ENCODE measurements around the gene ME3.

Gene ME3

DNA sequence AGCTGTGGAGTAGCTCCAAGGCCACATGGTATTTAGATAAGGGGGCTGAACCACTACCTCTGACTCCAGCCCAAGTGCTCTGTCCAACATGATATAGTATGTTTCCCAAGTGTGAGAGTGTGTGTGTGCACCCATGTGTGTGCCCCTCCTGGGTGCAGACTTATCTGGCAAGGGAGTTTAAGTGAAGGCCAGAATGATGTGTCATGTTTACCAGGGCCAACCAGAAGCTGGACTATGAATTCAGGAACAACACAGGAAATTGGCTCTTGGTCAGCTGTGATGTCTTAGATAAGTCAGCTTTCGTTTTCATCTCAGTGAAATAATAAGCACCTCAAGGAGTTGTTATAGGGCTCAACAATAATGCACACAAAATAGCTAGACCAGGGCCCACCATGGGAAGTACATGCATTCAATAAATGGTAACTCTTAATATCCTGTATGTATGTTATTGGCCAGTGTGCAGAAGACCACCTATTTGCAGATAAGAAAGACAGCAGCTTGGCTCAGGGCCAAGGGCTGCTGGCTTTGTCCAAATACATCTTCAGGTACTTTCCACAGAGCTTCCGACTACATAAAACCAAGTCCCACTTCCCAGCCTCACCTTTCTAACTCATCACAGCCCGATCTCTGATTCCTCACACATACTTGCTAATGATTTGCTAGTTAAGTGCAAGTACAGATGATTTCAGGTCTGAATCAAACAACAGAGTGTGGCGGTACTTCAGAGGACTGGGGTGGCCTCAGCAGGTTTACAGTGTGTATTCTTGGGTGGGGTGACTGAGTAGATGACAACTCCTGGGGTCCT, 120.9 kb downstream of the ME3 start:
- Histone ChIP-seq H4K8ac (ENCODE audit: low read depth, low read length) (no peak overlapping the region), H2BK15ac (ENCODE audit: low read length) (no peak overlapping the region), H3K27me3 (ENCODE audit: control insufficient read depth in 3 of 3, insufficient read depth in 3 of 3, low read depth in 1 of 3, low read length in 3 of 3) (no peaks in the 10 kb centered on the region), H3K27ac (replicated peaks; ENCODE audit: low read length) (no peak overlapping the region), H2BK12ac (ENCODE audit: low read length) (no peak overlapping the region), H3K4me3 (ENCODE audit: low read length in 2 of 2) (no peak overlapping the region), H3K9me3 (replicated peaks in 1 of 2; ENCODE audit: control insufficient read depth in 2 of 2, insufficient read depth in 1 of 2, low read depth in 1 of 2, low read length in 2 of 2) (peaks cover 4 to 5% of the 10 kb centered on the region in 2 donors), H3K18ac (ENCODE audit: low read length) (no peak overlapping the region), H2BK5ac (ENCODE audit: low read length) (no peak overlapping the region), H3K36me3 (replicated peaks in 1 of 2; ENCODE audit: control insufficient read depth in 2 of 2, insufficient read depth in 2 of 2, low read length in 2 of 2) (peaks cover 0 to 28% of the 10 kb centered on the region in 2 donors), H3K14ac (ENCODE audit: low read length) (no peak overlapping the region), H2AK5ac (ENCODE audit: low read depth, low read length) (no peak overlapping the region), H3K4me2 (ENCODE audit: insufficient read depth, low read length, poor library complexity, severe bottlenecking) (no peak overlapping the region), H3K9ac (ENCODE audit: low read depth, low read length, poor library complexity) (no peak overlapping the region), H2BK120ac (ENCODE audit: low read depth, low read length) (no peak overlapping the region), H3K79me1 (ENCODE audit: low read depth, low read length) (no peaks in the 10 kb centered on the region), H3K4ac (ENCODE audit: low read length) (no peak overlapping the region), H3K4me1 (ENCODE audit: control insufficient read depth in 2 of 2, insufficient read depth in 1 of 2, low read depth in 1 of 2, low read length in 2 of 2) (no peaks in the 10 kb centered on the region), H3K23ac (ENCODE audit: low read depth, low read length, poor library complexity) (no peak overlapping the region), H2AFZ (ENCODE audit: low read length) (no peak overlapping the region), H4K91ac (ENCODE audit: low read depth, low read length, poor library complexity) (no peak overlapping the region)
- DNase-seq (ENCODE audit: low spot score): no peak
- no CpG with 5 or more reads among the region's 4 CpGs for WGBS, 2 donors (ENCODE audit: extremely low coverage in 2 of 2, insufficient read length in 2 of 2, insufficient replicate concordance in 1 of 2)

GRCh38 chr11:86550757-86551156, 121.7 kb downstream of the ME3 start:
- H3K27me3 ChIP-seq (ENCODE audit: control insufficient read depth in 3 of 3, insufficient read depth in 3 of 3, low read depth in 1 of 3, low read length in 3 of 3): no peaks in the 10 kb centered on the region
- H3K4ac ChIP-seq (ENCODE audit: low read length): no peak overlapping the region
- peaks cover 0 to 27% of the 10 kb centered on the region in 2 donors for H3K36me3 ChIP-seq (replicated peaks in 1 of 2; ENCODE audit: control insufficient read depth in 2 of 2, insufficient read depth in 2 of 2, low read length in 2 of 2)
- no peak overlapping the region for H2AK5ac ChIP-seq (ENCODE audit: low read depth, low read length)
- no peaks in the 10 kb centered on the region for H3K79me1 ChIP-seq (ENCODE audit: low read depth, low read length)
- H4K8ac ChIP-seq (ENCODE audit: low read depth, low read length): no peak overlapping the region
- no peak overlapping the region for H3K4me2 ChIP-seq (ENCODE audit: insufficient read depth, low read length, poor library complexity, severe bottlenecking)
- H3K4me3 ChIP-seq (ENCODE audit: low read length in 2 of 2): no peak overlapping the region
- H2AFZ ChIP-seq (ENCODE audit: low read length): no peak overlapping the region
- H4K91ac ChIP-seq (ENCODE audit: low read depth, low read length, poor library complexity): no peak overlapping the region
- no peak overlapping the region for H2BK5ac ChIP-seq (ENCODE audit: low read length)
- no peak overlapping the region for H3K9ac ChIP-seq (ENCODE audit: low read depth, low read length, poor library complexity)
- WGBS, 2 donors (ENCODE audit: extremely low coverage in 2 of 2, insufficient read length in 2 of 2, insufficient replicate concordance in 1 of 2): no CpG with 5 or more reads among the region's 2 CpGs
- no peak overlapping the region for H3K18ac ChIP-seq (ENCODE audit: low read length)
- no peak overlapping the region for H2BK15ac ChIP-seq (ENCODE audit: low read length)
- H3K27ac ChIP-seq (replicated peaks; ENCODE audit: low read length): no peak overlapping the region
- no peaks in the 10 kb centered on the region for H3K4me1 ChIP-seq (ENCODE audit: control insufficient read depth in 2 of 2, insufficient read depth in 1 of 2, low read depth in 1 of 2, low read length in 2 of 2)
- DNase-seq (ENCODE audit: low spot score): no peak
- no peak overlapping the region for H3K23ac ChIP-seq (ENCODE audit: low read depth, low read length, poor library complexity)
- peaks cover 4 to 5% of the 10 kb centered on the region in 2 donors for H3K9me3 ChIP-seq (replicated peaks in 1 of 2; ENCODE audit: control insufficient read depth in 2 of 2, insufficient read depth in 1 of 2, low read depth in 1 of 2, low read length in 2 of 2)
- H2BK120ac ChIP-seq (ENCODE audit: low read depth, low read length): no peak overlapping the region
- no peak overlapping the region for H2BK12ac ChIP-seq (ENCODE audit: low read length)
- H3K14ac ChIP-seq (ENCODE audit: low read length): no peak overlapping the region

DNA sequence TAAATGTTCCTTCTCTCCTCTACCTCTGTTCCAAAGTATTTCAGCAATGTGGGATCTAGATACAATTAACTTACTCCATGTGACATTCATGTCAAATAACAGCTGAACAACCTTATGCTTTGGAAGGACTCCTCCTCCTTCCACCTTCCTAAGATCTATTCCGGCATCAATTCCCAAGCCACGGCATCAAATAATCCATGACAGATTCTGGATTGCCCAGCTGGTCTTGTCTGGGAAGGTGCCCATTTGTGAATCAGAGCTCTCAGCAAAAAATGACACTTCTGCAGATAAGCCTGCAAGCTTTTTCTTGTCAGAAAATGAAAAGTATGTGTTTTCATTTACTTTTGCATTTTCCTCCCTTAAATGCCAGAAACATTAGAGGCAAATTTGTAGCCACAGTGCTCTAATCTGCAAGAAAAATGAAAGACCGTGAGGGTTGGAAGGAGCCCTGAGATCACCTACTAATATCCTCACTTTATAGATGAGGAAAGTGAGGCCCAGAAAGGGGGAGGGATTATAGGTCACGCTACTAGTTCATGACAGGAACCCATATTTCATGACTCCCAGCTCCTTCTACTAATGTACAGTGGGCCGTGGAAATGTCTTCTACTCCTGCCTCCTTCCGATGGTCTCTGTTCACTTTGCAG, 124.0 kb downstream of the ME3 start:
- Histone ChIP-seq H2AFZ (ENCODE audit: low read length) (peak overlapping the region; percentile 12), H4K8ac (ENCODE audit: low read depth, low read length) (no peak overlapping the region), H3K23ac (ENCODE audit: low read depth, low read length, poor library complexity) (no peak overlapping the region), H2BK5ac (ENCODE audit: low read length) (no peak overlapping the region), H2BK12ac (ENCODE audit: low read length) (no peak overlapping the region), H3K14ac (ENCODE audit: low read length) (no peak overlapping the region), H3K18ac (ENCODE audit: low read length) (no peak overlapping the region), H3K79me1 (ENCODE audit: low read depth, low read length) (no peaks in the 10 kb centered on the region), H4K91ac (ENCODE audit: low read depth, low read length, poor library complexity) (no peak overlapping the region), H3K4ac (ENCODE audit: low read length) (no peak overlapping the region), H3K27me3 (ENCODE audit: control insufficient read depth in 3 of 3, insufficient read depth in 3 of 3, low read depth in 1 of 3, low read length in 3 of 3) (no peaks in the 10 kb centered on the region), H3K4me1 (ENCODE audit: control insufficient read depth in 2 of 2, insufficient read depth in 1 of 2, low read depth in 1 of 2, low read length in 2 of 2) (no peaks in the 10 kb centered on the region), H3K27ac (replicated peaks; ENCODE audit: low read length) (no peak overlapping the region), H2BK120ac (ENCODE audit: low read depth, low read length) (no peak overlapping the region), H3K4me3 (ENCODE audit: low read length in 2 of 2) (no peak overlapping the region), H3K9ac (ENCODE audit: low read depth, low read length, poor library complexity) (no peak overlapping the region), H2BK15ac (ENCODE audit: low read length) (no peak overlapping the region), H3K36me3 (replicated peaks in 1 of 2; ENCODE audit: control insufficient read depth in 2 of 2, insufficient read depth in 2 of 2, low read length in 2 of 2) (peaks cover 0 to 16% of the 10 kb centered on the region in 2 donors), H3K4me2 (ENCODE audit: insufficient read depth, low read length, poor library complexity, severe bottlenecking) (no peak overlapping the region), H2AK5ac (ENCODE audit: low read depth, low read length) (no peak overlapping the region), H3K9me3 (replicated peaks in 1 of 2; ENCODE audit: control insufficient read depth in 2 of 2, insufficient read depth in 1 of 2, low read depth in 1 of 2, low read length in 2 of 2) (peaks cover 4 to 5% of the 10 kb centered on the region in 2 donors)
- WGBS, 2 donors (ENCODE audit: extremely low coverage in 2 of 2, insufficient read length in 2 of 2, insufficient replicate concordance in 1 of 2): no CpG with 5 or more reads among the region's 6 CpGs
- DNase-seq (ENCODE audit: low spot score): no peak

- no peak for DNase-seq (ENCODE audit: low spot score)
- Histone ChIP-seq H3K27ac (replicated peaks; ENCODE audit: low read length) (no peak overlapping the region), H3K36me3 (replicated peaks in 1 of 2; ENCODE audit: control insufficient read depth in 2 of 2, insufficient read depth in 2 of 2, low read length in 2 of 2) (peaks cover 0 to 15% of the 10 kb centered on the region in 2 donors)
These were observed 124.7 kb downstream of the ME3 start for GRCh38 chr11:86547727-86548126.

More at GRCh38 chr11:86547727-86548126, 124.7 kb downstream of the ME3 start:
- Histone ChIP-seq H2BK5ac (ENCODE audit: low read length) (no peak overlapping the region), H3K9ac (ENCODE audit: low read depth, low read length, poor library complexity) (no peak overlapping the region), H3K18ac (ENCODE audit: low read length) (no peak overlapping the region), H3K4me1 (ENCODE audit: control insufficient read depth in 2 of 2, insufficient read depth in 1 of 2, low read depth in 1 of 2, low read length in 2 of 2) (no peaks in the 10 kb centered on the region), H3K9me3 (replicated peaks in 1 of 2; ENCODE audit: control insufficient read depth in 2 of 2, insufficient read depth in 1 of 2, low read depth in 1 of 2, low read length in 2 of 2) (peaks cover 5 to 7% of the 10 kb centered on the region in 2 donors), H3K4ac (ENCODE audit: low read length) (no peak overlapping the region), H2BK15ac (ENCODE audit: low read length) (no peak overlapping the region), H2BK120ac (ENCODE audit: low read depth, low read length) (no peak overlapping the region), H3K14ac (ENCODE audit: low read length) (no peak overlapping the region), H3K4me3 (ENCODE audit: low read length in 2 of 2) (no peak overlapping the region), H2AFZ (ENCODE audit: low read length) (peak overlapping the region; percentile 12), H3K4me2 (ENCODE audit: insufficient read depth, low read length, poor library complexity, severe bottlenecking) (no peak overlapping the region), H3K23ac (ENCODE audit: low read depth, low read length, poor library complexity) (no peak overlapping the region), H2AK5ac (ENCODE audit: low read depth, low read length) (no peak overlapping the region), H4K91ac (ENCODE audit: low read depth, low read length, poor library complexity) (no peak overlapping the region), H2BK12ac (ENCODE audit: low read length) (no peak overlapping the region), H3K27me3 (ENCODE audit: control insufficient read depth in 3 of 3, insufficient read depth in 3 of 3, low read depth in 1 of 3, low read length in 3 of 3) (no peaks in the 10 kb centered on the region), H4K8ac (ENCODE audit: low read depth, low read length) (no peak overlapping the region), H3K79me1 (ENCODE audit: low read depth, low read length) (no peaks in the 10 kb centered on the region)
- WGBS, 2 donors (ENCODE audit: extremely low coverage in 2 of 2, insufficient read length in 2 of 2, insufficient replicate concordance in 1 of 2): no CpG with 5 or more reads among the region's 2 CpGs

Measured in neuronal stem cell (in vitro differentiated cells).